Measurements from ENCODE around the gene ATP6V1G1. TPM values are rescaled to one million over a fixed set of nuclear protein-coding genes. Genes with fewer than 3 reads are reported as not detected.

ATP6V1G1 gene
- total RNA-seq, 2 experiments from 2014 or later = 95.8 to 96.7 TPM

GRCh38 chr9:114607671-114608524 lies 20.3 kb downstream of the ATP6V1G1 start:
- Mint-ChIP-seq H3K4me3 (no peak overlapping the region), H3K27me3 (no peaks in the 10 kb centered on the region), H3K36me3 (peaks cover 2% of the 10 kb centered on the region), H3K4me1 (peaks cover 23% of the 10 kb centered on the region), H3K9me3 (no peaks in the 10 kb centered on the region), H3K27ac (no peak overlapping the region)
- POLR2A ChIA-PET = interaction anchor here (1.0 kb wide), 1 partner anchor 15 kb away, joined by 3 read pairs; no protein-coding TSS in a partner anchor
- DNase-seq (no peak), ATAC-seq (ENCODE audit: low read depth) (no peak)

GRCh38 chr9:114608525-114608796 lies 20.9 kb downstream of the ATP6V1G1 start:
- H3K4me1 Mint-ChIP-seq = peaks cover 28% of the 10 kb centered on the region
- H3K36me3 Mint-ChIP-seq = peaks cover 2% of the 10 kb centered on the region
- POLR2A ChIA-PET = interaction anchor here (1.0 kb wide), 1 partner anchor 15 kb away, joined by 3 read pairs; no protein-coding TSS in a partner anchor
- no peak for DNase-seq
- no peak overlapping the region for H3K4me3 Mint-ChIP-seq
- peak overlapping the region; percentile 49 for H3K27ac Mint-ChIP-seq
- no peaks in the 10 kb centered on the region for H3K27me3 Mint-ChIP-seq
- ATAC-seq (ENCODE audit: low read depth) = no peak
- no peaks in the 10 kb centered on the region for H3K9me3 Mint-ChIP-seq

GRCh38 chr9:114611516-114612271 lies 24.1 kb downstream of the ATP6V1G1 start:
- POLR2A ChIA-PET = interaction anchor here (0.6 to 5.6 kb wide), 10 partner anchors 10 to 225 kb away, joined by 3 to 50 read pairs (median 8); partner anchors contain the start of genes AKNA and ATP6V1G1
- peaks cover 19% of the 10 kb centered on the region for H3K36me3 Mint-ChIP-seq
- H3K4me1 Mint-ChIP-seq = peaks cover 44% of the 10 kb centered on the region
- no peaks in the 10 kb centered on the region for H3K9me3 Mint-ChIP-seq
- DNase-seq (no peak), ATAC-seq (ENCODE audit: low read depth) (peak; percentile 68)
- no peaks in the 10 kb centered on the region for H3K27me3 Mint-ChIP-seq
- peak overlapping the region; percentile 82 for H3K4me3 Mint-ChIP-seq
- H3K27ac Mint-ChIP-seq = peak overlapping the region; percentile 78

- Mint-ChIP-seq H3K27ac (peak overlapping the region; percentile 78), H3K4me3 (peak overlapping the region; percentile 82), H3K9me3 (no peaks in the 10 kb centered on the region), H3K36me3 (peaks cover 22% of the 10 kb centered on the region), H3K4me1 (peaks cover 44% of the 10 kb centered on the region), H3K27me3 (no peaks in the 10 kb centered on the region)
- DNase-seq (peak; percentile 38), ATAC-seq (ENCODE audit: low read depth) (no peak)
- POLR2A ChIA-PET = interaction anchor here (0.7 to 5.6 kb wide), 8 partner anchors 9 to 226 kb away, joined by 3 to 50 read pairs (median 8); partner anchors contain the start of genes AKNA and ATP6V1G1
Observed at GRCh38 chr9:114612272-114612923, 24.8 kb downstream of the ATP6V1G1 start.

- H3K4me3 Mint-ChIP-seq = peak overlapping the region; percentile 82
- POLR2A ChIA-PET = interaction anchor here (2.0 to 5.6 kb wide), 4 partner anchors 18 to 226 kb away, joined by 9 to 50 read pairs (median 30); partner anchors contain the start of genes AKNA and ATP6V1G1
- ATAC-seq (ENCODE audit: low read depth) (no peak), DNase-seq (no peak)
- no peaks in the 10 kb centered on the region for H3K27me3 Mint-ChIP-seq
- peaks cover 23% of the 10 kb centered on the region for H3K36me3 Mint-ChIP-seq
- H3K4me1 Mint-ChIP-seq = peaks cover 44% of the 10 kb centered on the region
- H3K27ac Mint-ChIP-seq = peak overlapping the region; percentile 78
- no peaks in the 10 kb centered on the region for H3K9me3 Mint-ChIP-seq
Observed at GRCh38 chr9:114613087-114613486, 25.5 kb downstream of the ATP6V1G1 start.

GRCh38 chr9:114613919-114614318 lies 26.4 kb downstream of the ATP6V1G1 start:
- POLR2A ChIA-PET = interaction anchor here (1.0 to 5.6 kb wide), 2 partner anchors 22 to 26 kb away, joined by 3 to 50 read pairs; partner anchors contain the start of gene ATP6V1G1
- Mint-ChIP-seq H3K4me3 (peak overlapping the region; percentile 82), H3K36me3 (peaks cover 30% of the 10 kb centered on the region), H3K9me3 (no peaks in the 10 kb centered on the region), H3K27ac (peak overlapping the region; percentile 78), H3K4me1 (peaks cover 48% of the 10 kb centered on the region), H3K27me3 (no peaks in the 10 kb centered on the region)
- ATAC-seq (ENCODE audit: low read depth) = no peak
- DNase-seq = no peak

GRCh38 chr9:114614373-114614772 lies 26.8 kb downstream of the ATP6V1G1 start:
- ATAC-seq (ENCODE audit: low read depth) = no peak
- Mint-ChIP-seq H3K27ac (peak overlapping the region; percentile 10), H3K4me3 (no peak overlapping the region), H3K9me3 (no peaks in the 10 kb centered on the region), H3K36me3 (peaks cover 34% of the 10 kb centered on the region), H3K4me1 (peaks cover 50% of the 10 kb centered on the region), H3K27me3 (no peaks in the 10 kb centered on the region)
- POLR2A ChIA-PET = interaction anchor here (1.0 to 5.6 kb wide), 2 partner anchors 23 to 27 kb away, joined by 3 to 50 read pairs; partner anchors contain the start of gene ATP6V1G1
- DNase-seq = no peak

GRCh38 chr9:114616684-114617520 lies 29.3 kb downstream of the ATP6V1G1 start:
- DNase-seq (peak; percentile 32), ATAC-seq (ENCODE audit: low read depth) (no peak)
- peaks cover 46% of the 10 kb centered on the region for H3K4me1 Mint-ChIP-seq
- H3K27me3 Mint-ChIP-seq = no peaks in the 10 kb centered on the region
- H3K36me3 Mint-ChIP-seq = peaks cover 48% of the 10 kb centered on the region
- no peaks in the 10 kb centered on the region for H3K9me3 Mint-ChIP-seq
- peak overlapping the region; percentile 71 for H3K4me3 Mint-ChIP-seq
- POLR2A ChIA-PET = interaction anchor here (0.5 to 1.8 kb wide), 5 partner anchors 14 to 313 kb away, joined by 3 to 10 read pairs (median 6); partner anchors contain the start of gene ATP6V1G1
- peak overlapping the region; percentile 93 for H3K27ac Mint-ChIP-seq

- POLR2A ChIA-PET = no interaction called here
- H3K27me3 Mint-ChIP-seq = no peaks in the 10 kb centered on the region
- peaks cover 30% of the 10 kb centered on the region for H3K4me1 Mint-ChIP-seq
- H3K9me3 Mint-ChIP-seq = no peaks in the 10 kb centered on the region
- H3K4me3 Mint-ChIP-seq = peak overlapping the region; percentile 69
- H3K36me3 Mint-ChIP-seq = peaks cover 56% of the 10 kb centered on the region
- peak overlapping the region; percentile 84 for H3K27ac Mint-ChIP-seq
- DNase-seq (no peak), ATAC-seq (ENCODE audit: low read depth) (no peak)
Observed at GRCh38 chr9:114619191-114619761, 31.7 kb downstream of the ATP6V1G1 start.

- H3K4me1 Mint-ChIP-seq = peaks cover 24% of the 10 kb centered on the region
- no peak overlapping the region for H3K4me3 Mint-ChIP-seq
- H3K27ac Mint-ChIP-seq = no peak overlapping the region
- POLR2A ChIA-PET = interaction anchor here (1.0 kb wide), 1 partner anchor 9 kb away, joined by 3 read pairs; no protein-coding TSS in a partner anchor
- no peaks in the 10 kb centered on the region for H3K9me3 Mint-ChIP-seq
- H3K27me3 Mint-ChIP-seq = no peaks in the 10 kb centered on the region
- peaks cover 53% of the 10 kb centered on the region for H3K36me3 Mint-ChIP-seq
- no peak for DNase-seq
- no peak for ATAC-seq (ENCODE audit: low read depth)
Observed at GRCh38 chr9:114621561-114621960, 34.0 kb downstream of the ATP6V1G1 start.

GRCh38 chr9:114621975-114622609 lies 34.5 kb downstream of the ATP6V1G1 start:
- Mint-ChIP-seq H3K9me3 (no peaks in the 10 kb centered on the region), H3K4me3 (no peak overlapping the region), H3K4me1 (peaks cover 21% of the 10 kb centered on the region), H3K27ac (no peak overlapping the region), H3K27me3 (no peaks in the 10 kb centered on the region), H3K36me3 (peaks cover 55% of the 10 kb centered on the region)
- no peak for DNase-seq
- POLR2A ChIA-PET = interaction anchor here (1.0 kb wide), 1 partner anchor 10 kb away, joined by 3 read pairs; no protein-coding TSS in a partner anchor
- ATAC-seq (ENCODE audit: low read depth) = no peak
